AG09319 (cell line): ENCODE results near the gene SIX6.
"Not testable (repeated sequence)": the region's sequence is repeated elsewhere in the genome, so short reads cannot be mapped to it uniquely, and the experiment has no call there.

Experiments used
- DNase-seq: peaks from one replicate; pipeline ENCODE4 v3.0.0-alpha.2; 2010; ENCODE audit warnings: low read depth; ENCODE audit errors: extremely low read depth
- CTCF ChIP-seq: IDR thresholded peaks from 2 replicates; pipeline ENCODE4 v1.5.1; 2011; ENCODE audit warnings: low read depth, mild to moderate bottlenecking, inconsistent platforms, low read length, moderate library complexity

The SIX6 gene

DNA sequence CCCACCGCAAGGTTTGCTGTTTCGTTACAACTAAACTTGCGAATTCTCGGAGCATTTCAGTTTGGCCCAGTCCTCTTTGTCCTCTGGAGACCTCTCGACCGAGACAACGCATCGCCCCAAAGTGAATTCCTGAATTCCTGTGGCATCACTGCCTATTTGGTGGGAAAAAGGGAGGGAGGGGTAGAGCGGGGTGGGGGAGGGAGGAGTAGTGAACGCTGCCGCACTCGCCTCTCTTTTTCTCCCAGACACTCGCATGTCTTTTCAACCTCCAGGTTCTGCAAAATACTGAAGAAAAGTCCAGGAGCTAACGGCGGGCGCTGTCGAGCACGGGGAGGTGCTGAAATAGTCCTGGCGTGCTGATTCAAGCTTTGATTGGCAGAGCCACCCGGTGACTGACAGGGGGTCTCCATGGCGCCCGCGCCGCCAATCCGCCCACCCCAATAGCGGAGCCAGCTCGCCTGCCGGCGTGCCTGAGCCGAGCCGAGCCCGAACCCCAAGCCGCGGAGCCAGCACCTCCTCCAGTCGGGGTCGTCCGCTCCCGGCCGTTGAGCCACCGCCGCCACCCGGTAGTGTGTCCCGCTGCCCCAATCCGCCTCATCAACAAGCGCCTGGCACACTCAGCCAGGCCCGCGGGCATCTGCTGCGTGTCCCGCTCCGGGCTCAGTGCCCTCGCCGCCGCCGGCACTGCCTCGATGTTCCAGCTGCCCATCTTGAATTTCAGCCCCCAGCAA lies at the start of gene SIX6:
Gene SIX6, plus strand, starts transcription at position 440 of the 731 bp plus-strand sequence. Its CDS starts 253 bp downstream, at position 693.
- TF ChIP-seq CTCF = no peak
- no peak for DNase-seq

GRCh38 chr14:60480248-60480647 lies 28.7 kb upstream of the SIX6 start:
- DNase-seq = not testable (repeated sequence)

GRCh38 chr14:60482743-60483142 lies 26.2 kb upstream of the SIX6 start:
- TF ChIP-seq CTCF = no peak
- DNase-seq = no peak

GRCh38 chr14:60485057-60485597 lies 23.8 kb upstream of the SIX6 start:
- no peak for DNase-seq
- TF ChIP-seq CTCF = no peak

- no peak for DNase-seq
- no peak for TF ChIP-seq CTCF
These were observed 23.2 kb upstream of the SIX6 start, which contains the start of gene C14orf39 for GRCh38 chr14:60485598-60486251. Gene C14orf39 (minus strand): TSS chr14:60486063. CDS start chr14:60485078, 985 bp downstream.

GRCh38 chr14:60487211-60487610 lies 21.7 kb upstream of the SIX6 start:
- TF ChIP-seq CTCF = no peak
- no peak for DNase-seq

DNA sequence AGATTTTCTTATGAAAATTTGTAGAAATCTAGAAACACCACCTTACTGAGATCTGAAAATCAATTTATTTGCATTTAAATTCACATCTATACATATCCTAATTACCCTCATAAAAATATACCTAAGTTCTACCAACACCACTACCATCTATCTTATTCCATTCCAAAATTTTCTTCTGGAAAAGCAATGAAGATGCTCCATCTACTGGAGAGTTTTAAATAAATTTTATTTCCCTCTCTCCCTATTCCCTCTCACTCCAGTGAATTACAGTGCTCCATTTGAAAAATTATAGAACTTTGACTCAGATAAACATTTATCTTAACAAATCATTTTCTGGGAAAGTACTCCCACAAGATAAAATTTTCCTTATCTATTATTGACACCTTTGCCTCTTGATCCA lies 20.8 kb upstream of the SIX6 start:
- TF ChIP-seq CTCF = no peak; the same call in 1 of the 2 replicates
- DNase-seq = no peak
